H1 (cell line): ENCODE data around the gene ZBTB42. TPM values are rescaled to one million over a fixed set of nuclear protein-coding genes. Genes with fewer than 3 reads are reported as not detected.

Experiments used
- CBX8 ChIP-seq: fragments of 300-800, 300-1000 bp; sonication (generic); IDR thresholded peaks from 2 replicates; pipeline ENCODE4 v1.7.1; 2016; ENCODE audit warnings: low read depth, low read length, borderline replicate concordance
- PHF8 ChIP-seq: fragments of 200-600 bp; sonication (generic); conservative IDR thresholded peaks from 2 replicates; pipeline ENCODE4 v1.7.1; 2012; ENCODE audit warnings: low read depth, mild to moderate bottlenecking, inconsistent platforms, low read length, moderate library complexity
- SAP30 ChIP-seq: fragments of 300-600 bp; sonication (generic); IDR thresholded peaks from 2 replicates; pipeline ENCODE4 v1.7.1; 2012; ENCODE audit warnings: low read length, moderate library complexity, mild to moderate bottlenecking, inconsistent platforms; ENCODE audit not compliant: insufficient read depth, insufficient replicate concordance
- SP1 ChIP-seq: IDR thresholded peaks from 2 replicates; pipeline ENCODE4 v1.6.1; 2011; ENCODE audit warnings: low read depth, low read length
- polyA plus RNA-seq, 7 experiments: library from polyadenylated mRNA; depleted of rRNA in 3 of 7; stranded (reverse) in 5 of 7; unstranded in 2 of 7; fragments of >200 nt in 5 of 7; fragments of 200-250 nt in 2 of 7; gene quantifications; 1 replicate in 5 of 7; 2 replicates in 1 of 7; 4 replicates in 1 of 7; pipeline versions ENCODE4 v1.2.1 to v1.2.3, GENCODE V29; 2011 to 2013; ENCODE audit warnings: missing spikeins in 2 of 7, mixed read lengths in 2 of 7
- total RNA-seq: library from RNA; stranded (reverse); fragmentation: NEBNext Ultra II Directional; extraction: Animal tissue kit (Norgen Biotek cat#: 25700); gene quantifications from 2 replicates; pipeline ENCODE4 v1.2.1, GENCODE V29; 2021

ZBTB42 gene
- total and polyA plus RNA-seq, 2 of the 8 experiments (the other 6 are each of a cell fraction or from before 2014, with no cell fraction given), result 2.8 to 3.1 TPM

GRCh38 chr14:104786726-104787675 lies 13.9 kb upstream of the ZBTB42 start (continued):
- no peak for TF ChIP-seq SP1
- no peak for TF ChIP-seq SAP30
- no peak for TF ChIP-seq PHF8
- no peak for TF ChIP-seq CBX8
